OCI-LY3 (cell line): ENCODE results near the gene EEF2KMT.
"Not testable (repeated sequence)": the region's sequence is repeated elsewhere in the genome, so short reads cannot be mapped to it uniquely, and the experiment has no call there.

ENCODE experiments used
- EZH2phosphoT487 ChIP-seq: fragments of 200-600 bp; shearing (Covaris generic); IDR thresholded peaks from 2 replicates; pipeline ENCODE4 v1.6.1; 2018; ENCODE audit warnings: antibody characterized with exemption, mixed run types, low read depth
- TF ChIP-seq, protein P1 (sequence below): fragments of 200-600, 300-600 bp; sonication (generic); IDR thresholded peaks from 2 replicates; pipeline ENCODE4 v1.5.1; 2014; ENCODE audit warnings: antibody characterized with exemption, low read length, low read depth

DNA sequence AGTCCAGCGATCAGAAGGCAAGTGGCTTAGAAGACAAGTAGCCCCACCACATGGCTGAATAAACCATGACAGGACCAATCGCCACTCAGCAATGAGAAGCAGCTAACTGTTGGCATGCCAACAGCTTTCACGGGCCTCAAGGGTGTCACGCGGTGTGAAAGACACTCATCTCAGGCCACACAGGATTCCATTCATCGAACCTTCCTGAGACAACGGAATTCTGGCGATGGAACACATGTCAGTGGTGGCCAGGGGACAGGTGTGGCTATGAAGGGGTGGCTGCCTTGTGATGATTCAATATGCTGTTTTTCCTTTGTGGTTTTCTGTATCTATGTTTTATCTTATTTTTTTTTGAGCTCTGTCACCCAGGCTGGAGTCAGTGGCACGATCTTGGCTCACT lies 7.0 kb downstream of the EEF2KMT start:
- TF ChIP-seq, protein P1, sequence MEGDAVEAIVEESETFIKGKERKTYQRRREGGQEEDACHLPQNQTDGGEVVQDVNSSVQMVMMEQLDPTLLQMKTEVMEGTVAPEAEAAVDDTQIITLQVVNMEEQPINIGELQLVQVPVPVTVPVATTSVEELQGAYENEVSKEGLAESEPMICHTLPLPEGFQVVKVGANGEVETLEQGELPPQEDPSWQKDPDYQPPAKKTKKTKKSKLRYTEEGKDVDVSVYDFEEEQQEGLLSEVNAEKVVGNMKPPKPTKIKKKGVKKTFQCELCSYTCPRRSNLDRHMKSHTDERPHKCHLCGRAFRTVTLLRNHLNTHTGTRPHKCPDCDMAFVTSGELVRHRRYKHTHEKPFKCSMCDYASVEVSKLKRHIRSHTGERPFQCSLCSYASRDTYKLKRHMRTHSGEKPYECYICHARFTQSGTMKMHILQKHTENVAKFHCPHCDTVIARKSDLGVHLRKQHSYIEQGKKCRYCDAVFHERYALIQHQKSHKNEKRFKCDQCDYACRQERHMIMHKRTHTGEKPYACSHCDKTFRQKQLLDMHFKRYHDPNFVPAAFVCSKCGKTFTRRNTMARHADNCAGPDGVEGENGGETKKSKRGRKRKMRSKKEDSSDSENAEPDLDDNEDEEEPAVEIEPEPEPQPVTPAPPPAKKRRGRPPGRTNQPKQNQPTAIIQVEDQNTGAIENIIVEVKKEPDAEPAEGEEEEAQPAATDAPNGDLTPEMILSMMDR, result not testable (repeated sequence)
- not testable (repeated sequence) for TF ChIP-seq EZH2phosphoT487
